GM11168 (cell line): ENCODE results near the gene SARM1.

ENCODE experiments used
- in situ Hi-C: fragments of 300-500 bp; cut with MboI; formaldehyde crosslinking; loops from one replicate; pipeline ENCODE4 v1.12.0; 2022; ENCODE audit warnings: low sequenced_read_pairs; ENCODE audit not compliant: unreplicated experiment

The SARM1 gene

GRCh38 chr17:28391401-28391800 is 19.9 kb downstream of the SARM1 start:
- in situ Hi-C loops: no loop called here

DNA sequence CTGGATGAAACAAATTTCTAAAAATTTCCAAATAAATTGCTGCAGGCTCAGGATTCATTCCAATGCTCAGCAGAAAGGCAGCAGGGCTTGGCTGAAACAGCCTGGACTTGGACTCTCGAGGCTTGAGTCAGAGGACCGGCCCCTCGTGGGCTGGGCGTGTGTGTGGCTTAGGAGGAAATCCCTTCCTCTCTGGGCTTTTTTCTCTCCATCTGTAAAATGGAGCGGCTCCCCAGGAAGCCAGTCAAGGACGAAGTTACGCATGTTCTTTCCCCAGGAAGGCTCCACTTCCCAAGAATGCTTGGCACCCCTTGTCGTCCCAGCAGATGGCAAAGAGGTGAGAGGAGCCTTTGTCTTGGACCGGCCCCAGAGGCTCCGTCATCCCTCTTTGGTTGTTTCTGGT is 21.0 kb downstream of the SARM1 start:
- in situ Hi-C loops: no loop called here

- in situ Hi-C loops: no loop called here
These were observed 23.0 kb downstream of the SARM1 start for GRCh38 chr17:28394337-28395116.

DNA sequence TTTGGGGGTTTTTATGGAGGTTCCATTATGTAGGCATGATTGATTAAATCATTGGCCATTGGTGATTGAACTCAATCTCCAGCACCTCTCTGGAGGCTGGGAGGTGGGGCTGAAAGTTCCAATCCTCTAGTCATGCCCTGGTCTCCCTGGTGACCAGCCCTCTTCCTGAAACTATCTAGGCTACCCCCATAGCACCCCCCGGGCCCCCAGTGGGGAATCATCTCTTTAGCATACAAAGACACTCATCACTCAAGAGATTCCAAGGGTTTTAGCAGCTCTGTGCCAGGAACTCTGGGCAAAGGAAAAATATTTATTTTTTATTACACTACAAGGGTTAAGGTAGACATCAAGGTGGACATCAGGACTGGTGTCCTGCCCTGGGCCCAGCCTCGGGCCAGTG is 23.9 kb downstream of the SARM1 start:
- in situ Hi-C loops: no loop called here

DNA sequence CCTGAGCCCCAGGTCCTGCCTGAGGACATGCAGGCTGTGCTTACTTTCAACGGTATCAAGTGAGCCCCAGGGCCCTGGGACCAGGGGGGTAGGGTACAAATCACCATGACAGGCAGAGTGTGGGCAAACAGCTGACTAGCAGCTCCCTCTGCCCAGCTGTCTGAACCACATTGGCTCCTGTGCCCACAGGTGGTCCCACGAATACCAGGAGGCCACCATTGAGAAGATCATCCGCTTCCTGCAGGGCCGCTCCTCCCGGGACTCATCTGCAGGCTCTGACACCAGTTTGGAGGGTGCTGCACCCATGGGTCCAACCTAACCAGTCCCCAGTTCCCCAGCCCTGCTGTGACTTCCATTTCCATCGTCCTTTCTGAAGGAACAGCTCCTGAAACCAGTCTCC is 24.5 kb downstream of the SARM1 start:
- in situ Hi-C loops: no loop called here

DNA sequence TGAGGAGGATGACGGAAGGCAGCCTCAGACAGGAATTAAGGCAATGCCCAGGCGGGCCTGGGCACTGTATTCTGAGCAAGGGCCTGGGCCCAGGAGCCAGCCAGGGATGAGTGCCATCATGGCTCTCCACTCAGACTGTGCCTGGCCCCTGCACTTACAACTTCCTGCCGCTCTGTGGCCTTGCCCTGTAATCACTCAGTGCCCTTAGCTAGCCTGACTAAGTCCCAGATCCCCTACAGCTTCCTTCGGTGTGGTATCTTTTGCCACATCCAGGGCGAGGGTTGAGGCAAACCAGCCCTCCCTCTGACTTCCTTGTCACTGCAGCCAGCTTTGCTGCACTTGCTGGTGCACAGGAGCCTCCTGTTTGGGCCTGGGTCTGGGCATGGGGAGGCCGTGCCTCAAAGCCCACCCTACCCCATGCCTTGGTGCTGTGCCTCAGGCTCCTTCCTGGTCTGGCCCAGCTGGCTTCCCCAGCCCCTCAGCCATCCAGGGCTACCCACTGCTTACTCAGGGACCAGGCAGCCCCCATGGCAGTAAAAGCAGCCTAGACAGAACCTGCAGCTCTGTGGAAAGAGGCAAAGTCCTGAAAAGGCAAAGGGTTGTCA is 25.2 kb downstream of the SARM1 start:
- in situ Hi-C loops: no loop called here

- in situ Hi-C loops: no loop called here
These were observed 25.8 kb downstream of the SARM1 start for GRCh38 chr17:28397275-28397674.

- in situ Hi-C loops: no loop called here
These were observed 26.3 kb downstream of the SARM1 start for GRCh38 chr17:28397687-28398279.

- in situ Hi-C loops: no loop called here
These were observed 26.9 kb downstream of the SARM1 start for GRCh38 chr17:28398280-28398981.

DNA sequence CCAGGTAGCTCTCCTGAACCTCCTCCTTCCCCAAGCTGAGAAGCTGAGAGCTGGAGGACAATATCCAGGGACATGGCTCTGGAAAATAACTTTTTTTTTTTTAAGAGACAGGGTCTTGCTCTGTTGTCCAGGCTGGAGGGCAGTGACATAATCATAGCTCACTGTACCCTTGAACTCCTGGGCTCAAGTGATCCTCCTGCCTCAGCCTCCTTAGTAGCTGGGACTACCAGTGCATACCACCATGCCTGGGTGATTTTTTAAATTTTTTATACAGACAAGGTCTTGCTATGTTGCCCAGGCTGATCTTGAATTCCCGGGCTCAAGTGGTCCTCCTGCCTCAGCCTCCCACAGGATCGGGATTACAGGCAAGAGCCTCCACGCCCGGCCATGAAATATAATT is 28.3 kb downstream of the SARM1 start:
- in situ Hi-C loops: no loop called here

GRCh38 chr17:28402224-28402630 is 30.7 kb downstream of the SARM1 start:
- in situ Hi-C loops: no loop called here

- in situ Hi-C loops: no loop called here
These were observed 31.4 kb downstream of the SARM1 start for GRCh38 chr17:28402844-28403243.

GRCh38 chr17:28404007-28404406 is 32.5 kb downstream of the SARM1 start:
- in situ Hi-C loops: no loop called here

GRCh38 chr17:28404461-28404811 is 32.9 kb downstream of the SARM1 start:
- in situ Hi-C loops: no loop called here

DNA sequence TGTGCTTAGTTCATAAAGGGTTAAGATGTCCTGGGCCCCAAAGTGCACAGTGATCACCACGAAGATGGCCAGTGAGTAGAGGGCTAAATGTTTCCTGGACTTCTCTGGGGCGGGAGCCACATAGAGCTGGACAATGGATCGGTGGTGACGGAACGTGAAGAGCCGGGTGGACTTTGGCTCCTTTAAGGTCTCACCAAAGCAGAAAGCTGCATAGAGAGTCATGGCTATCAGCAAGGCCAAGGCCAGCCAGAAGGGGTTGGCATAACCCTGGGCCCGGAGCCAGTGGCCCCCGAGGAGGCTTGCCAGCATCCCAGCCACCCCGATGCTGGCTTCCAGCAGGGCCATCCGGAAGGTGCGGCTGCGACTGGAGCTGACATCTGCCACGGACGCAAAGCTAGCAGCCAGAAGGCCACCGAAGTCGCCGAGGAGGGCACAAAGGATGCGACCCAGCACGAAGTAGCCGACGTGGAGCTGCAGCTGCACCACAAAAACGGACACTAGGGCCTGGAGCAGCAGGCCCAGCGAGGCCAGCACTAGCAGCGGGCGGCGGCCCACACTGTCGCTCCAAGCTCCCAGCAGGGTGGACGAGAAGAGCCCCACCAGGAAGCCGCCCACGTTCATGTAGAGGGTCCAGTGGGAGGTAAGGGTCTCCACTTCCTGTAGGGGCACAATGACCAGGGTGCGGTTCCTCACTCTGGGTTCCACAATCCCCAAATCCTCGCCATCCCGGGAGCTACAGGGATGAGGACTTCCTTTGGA is 33.5 kb downstream of the SARM1 start:
- in situ Hi-C loops: no loop called here

GRCh38 chr17:28405632-28406472 is 34.4 kb downstream of the SARM1 start, which contains the start of gene SLC46A1:
Gene SLC46A1 (minus strand): TSS chr17:28406212. CDS start chr17:28406114, 98 bp downstream.
- in situ Hi-C loops: no loop called here

DNA sequence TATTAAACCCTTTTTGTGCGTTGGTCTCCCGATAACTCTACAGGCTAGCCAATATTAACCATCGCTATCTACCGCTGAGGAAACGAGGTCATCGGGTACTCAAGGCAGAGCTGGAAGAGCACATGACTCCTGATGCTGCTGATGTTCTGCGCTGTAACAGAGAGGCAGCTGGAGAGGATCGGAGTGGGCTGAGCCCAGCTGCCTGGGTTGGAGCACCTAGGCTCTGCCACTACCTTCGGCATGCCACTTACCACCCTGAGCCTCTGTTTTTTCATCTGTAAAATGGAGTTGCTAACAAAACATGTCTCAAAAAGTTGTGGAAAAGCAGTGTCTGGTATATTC is 35.0 kb downstream of the SARM1 start:
- in situ Hi-C loops: no loop called here

GRCh38 chr17:28407130-28407973 is 35.9 kb downstream of the SARM1 start:
- in situ Hi-C loops: no loop called here

DNA sequence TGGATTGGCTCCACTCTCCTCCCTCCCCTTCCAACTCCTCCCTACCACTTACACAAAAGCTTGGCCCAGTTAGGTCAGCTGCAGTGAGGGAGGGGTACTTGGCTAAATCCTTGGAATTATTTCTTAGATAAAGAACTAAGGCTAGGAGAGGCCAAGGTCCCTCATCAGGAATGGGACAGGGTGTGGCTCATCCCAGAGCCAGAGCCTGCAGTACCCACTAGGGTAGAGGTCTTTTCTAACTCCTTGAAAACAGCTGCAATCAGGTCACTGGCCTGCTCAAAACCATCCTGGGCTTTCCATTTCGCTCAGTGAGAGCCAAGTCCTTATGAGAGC is 36.4 kb downstream of the SARM1 start:
- in situ Hi-C loops: no loop called here
